ENCODE data around the gene GTF2H2.
"Not testable (repeated sequence)": the region's sequence is repeated elsewhere in the genome, so short reads cannot be mapped to it uniquely, and the experiment has no call there.

Gene GTF2H2

DNA sequence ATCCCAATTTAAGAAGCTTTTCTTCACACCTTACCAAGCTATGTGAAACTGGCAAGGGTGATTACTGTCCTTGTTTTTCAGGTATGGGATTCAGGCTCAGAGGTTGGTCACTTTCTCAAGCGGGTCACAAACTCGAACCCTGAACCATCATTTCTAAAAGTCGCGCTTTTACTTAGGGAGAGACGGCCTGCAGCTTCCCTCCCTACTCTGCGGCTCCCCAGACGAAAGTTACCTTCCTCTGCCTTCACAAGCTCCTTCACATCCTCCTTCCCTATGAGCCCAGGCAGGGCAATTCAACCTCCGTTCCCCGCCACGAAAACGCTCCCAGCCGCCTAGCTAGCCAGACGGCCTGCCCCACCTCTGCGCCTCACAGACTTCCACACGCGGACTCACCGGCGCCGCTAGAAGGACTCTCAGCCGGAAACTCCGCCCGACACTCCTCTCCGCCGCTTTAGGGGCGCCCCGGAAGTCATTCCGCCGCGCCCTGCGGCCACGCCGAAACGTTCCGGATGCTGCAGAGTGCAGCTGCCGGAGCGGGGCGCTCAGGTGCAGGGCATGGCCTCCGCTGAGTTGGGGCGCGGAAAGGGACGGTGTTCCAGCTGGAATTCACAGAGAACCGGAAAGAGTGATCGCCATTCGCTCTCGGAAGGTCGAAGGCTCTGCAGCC, at the start of gene GTF2H2:
TSS of gene GTF2H2 (minus strand) at position 415 of the 667 bp plus-strand sequence. CDS start 4,913 bp downstream, outside the sequence.
- H3K27ac ChIP-seq = not testable (repeated sequence)

GRCh38 chr5:71109730-71110275, 42.3 kb upstream of the GTF2H2 start:
- H3K27ac ChIP-seq = not testable (repeated sequence)

DNA sequence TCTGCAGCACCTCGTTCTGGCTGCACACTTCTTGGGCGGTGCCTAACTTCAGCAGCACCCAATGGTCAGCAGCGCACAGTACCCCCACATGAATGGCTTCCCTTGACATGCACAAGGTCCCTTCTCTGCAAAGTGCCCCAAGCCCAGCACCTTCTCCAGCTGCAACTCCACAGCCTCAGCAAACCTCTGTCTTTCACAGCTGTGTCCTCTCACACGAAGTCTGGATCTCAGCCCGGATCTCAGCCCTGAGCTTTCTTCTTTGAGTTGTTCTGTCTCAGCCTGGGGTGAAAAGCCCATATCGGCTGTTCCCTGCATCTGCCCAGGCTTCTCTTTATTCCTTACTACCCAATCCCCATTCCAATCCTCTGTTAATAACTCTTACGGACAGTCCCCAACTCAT, 32.5 kb upstream of the GTF2H2 start:
- H3K27ac ChIP-seq = not testable (repeated sequence)

DNA sequence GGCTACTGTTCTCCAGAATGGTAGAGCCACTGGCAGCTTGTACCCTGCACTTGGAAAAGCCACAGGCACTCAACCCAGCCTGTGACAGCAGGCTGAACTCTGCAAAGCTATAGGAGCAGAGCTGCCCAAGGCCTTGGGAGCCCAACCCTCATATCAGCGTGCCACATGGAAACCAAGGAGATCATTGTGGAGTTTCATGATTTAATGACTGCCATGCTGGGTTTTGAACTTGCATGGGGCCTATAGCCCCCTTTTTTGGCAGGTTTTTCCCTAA, 30.4 kb upstream of the GTF2H2 start:
- H3K27ac ChIP-seq = not testable (repeated sequence)

DNA sequence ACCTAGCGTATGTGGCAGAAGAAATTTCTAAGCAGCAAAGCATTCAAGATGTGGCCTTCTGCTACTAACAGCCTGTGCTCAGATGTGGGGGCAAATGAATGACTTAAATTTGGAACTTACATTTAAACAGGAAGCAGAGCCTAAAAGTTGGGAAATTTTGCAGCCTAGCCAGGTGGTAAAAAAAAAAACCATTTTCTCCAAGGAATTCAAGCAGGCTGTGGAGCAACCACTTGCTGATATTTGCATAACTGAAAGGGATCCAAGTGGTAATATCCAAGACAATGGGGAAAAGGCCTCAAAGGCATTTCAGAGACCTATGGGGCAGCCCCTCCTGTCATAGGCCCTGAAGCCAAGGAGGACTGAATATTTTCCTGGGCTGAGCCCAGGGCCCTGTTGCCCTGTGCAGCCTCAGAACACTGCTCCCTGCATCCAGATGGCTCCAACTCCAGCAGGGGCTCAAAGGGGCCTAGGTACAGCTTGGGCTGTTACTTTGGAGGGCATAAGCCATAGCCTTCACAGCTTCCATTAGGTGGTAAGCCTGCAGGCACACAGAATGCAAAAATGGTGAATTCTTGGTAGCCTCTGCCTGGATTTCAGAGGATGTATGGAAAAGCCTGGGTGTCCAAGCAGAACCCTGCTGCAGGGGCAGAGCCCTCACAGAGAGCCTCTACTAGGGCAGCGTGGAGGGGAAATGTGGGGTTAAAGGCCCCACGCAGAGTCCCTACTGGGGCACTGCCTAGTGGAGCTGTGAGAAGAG, 29.9 kb upstream of the GTF2H2 start:
- not testable (repeated sequence) for H3K27ac ChIP-seq

- H3K27ac ChIP-seq = not testable (repeated sequence)
Observed at GRCh38 chr5:71089773-71090172, 22.3 kb upstream of the GTF2H2 start.

DNA sequence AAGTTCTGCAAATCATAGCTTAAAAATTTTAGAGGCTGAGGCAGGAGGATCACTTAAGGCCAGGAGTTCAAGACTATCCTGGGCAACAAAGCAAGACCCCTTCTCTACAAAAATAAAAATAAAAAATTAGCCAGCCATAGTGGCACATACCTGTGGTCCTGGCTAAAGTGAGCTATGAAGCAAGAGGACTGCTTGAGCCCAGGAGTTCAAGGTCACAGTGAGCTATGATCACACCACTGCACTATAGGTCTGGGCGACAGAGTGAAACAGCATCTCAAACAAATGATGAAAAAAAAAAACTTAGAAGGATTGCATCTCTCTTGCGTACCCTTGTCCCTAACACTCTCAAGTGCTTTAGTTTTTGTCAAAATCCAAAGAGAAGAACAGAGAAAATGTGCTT, 21.3 kb upstream of the GTF2H2 start:
- H3K27ac ChIP-seq = not testable (repeated sequence)

DNA sequence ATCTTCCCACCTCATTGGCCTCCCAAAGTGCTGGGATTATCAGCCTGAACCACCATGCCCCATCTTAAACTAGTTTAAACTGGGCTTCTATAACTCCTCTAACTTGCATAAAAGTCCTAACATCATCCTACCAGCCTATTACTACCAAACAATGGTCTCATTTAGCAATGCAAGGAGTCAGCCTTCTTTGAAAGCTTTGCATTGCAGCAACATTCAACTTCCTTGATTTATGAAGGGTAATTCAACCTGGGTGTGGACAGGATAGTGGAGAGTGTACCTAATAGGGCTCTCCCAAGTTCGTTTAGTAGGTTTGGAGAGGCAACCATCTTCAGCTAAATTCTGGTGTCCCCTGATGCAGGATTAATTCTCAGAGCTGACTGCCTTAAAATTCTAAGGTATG, 18.7 kb upstream of the GTF2H2 start:
- not testable (repeated sequence) for H3K27ac ChIP-seq

- not testable (repeated sequence) for H3K27ac ChIP-seq
Observed at GRCh38 chr5:71084280-71085063, 17.0 kb upstream of the GTF2H2 start.

GRCh38 chr5:71082898-71083297, 15.4 kb upstream of the GTF2H2 start:
- H3K27ac ChIP-seq = not testable (repeated sequence)

GRCh38 chr5:71082340-71082739, 14.9 kb upstream of the GTF2H2 start:
- H3K27ac ChIP-seq = not testable (repeated sequence)

- H3K27ac ChIP-seq = not testable (repeated sequence)
Observed at GRCh38 chr5:71061322-71061721, 6.2 kb downstream of the GTF2H2 start.

DNA sequence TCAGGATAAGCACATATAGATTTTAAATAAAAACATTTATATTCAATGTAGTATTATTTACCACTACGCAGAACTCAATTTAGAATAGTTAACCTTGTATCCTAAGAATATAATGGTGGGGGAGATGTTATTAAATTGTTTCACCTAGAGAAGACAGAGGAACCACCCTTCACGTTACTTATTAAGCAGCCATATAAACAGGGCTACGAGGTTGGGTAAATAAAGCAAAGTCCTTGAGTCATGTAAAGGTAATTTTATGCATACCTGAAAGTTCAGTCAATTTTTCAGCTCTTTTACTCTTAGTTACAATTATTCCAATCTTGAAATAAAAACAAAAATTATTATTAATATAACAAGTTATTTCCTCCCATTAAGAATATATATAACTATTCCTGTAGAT, 8.1 kb downstream of the GTF2H2 start:
- H3K27ac ChIP-seq = not testable (repeated sequence)

- H3K27ac ChIP-seq = not testable (repeated sequence)
Observed at GRCh38 chr5:71044808-71045207, 22.7 kb downstream of the GTF2H2 start.

DNA sequence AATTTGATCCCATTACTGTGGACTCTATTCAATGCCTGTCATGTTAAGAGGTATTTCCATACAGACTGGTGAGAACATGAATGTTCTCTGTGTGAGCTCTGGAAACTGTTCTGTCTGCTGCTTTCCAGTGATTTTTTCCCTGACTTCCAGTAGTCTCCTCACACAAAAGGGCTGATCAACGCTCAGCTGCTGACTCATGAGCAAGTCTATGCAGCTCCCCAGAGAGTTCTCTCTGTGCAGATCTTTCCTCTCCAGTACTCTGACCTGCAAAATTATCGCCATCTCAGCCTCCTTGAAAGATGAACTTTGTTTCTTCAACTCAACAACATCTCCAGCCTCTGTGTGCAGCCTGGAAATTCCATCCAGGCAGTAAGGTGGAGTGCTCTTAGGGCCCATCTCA, 23.3 kb downstream of the GTF2H2 start:
- not testable (repeated sequence) for H3K27ac ChIP-seq

DNA sequence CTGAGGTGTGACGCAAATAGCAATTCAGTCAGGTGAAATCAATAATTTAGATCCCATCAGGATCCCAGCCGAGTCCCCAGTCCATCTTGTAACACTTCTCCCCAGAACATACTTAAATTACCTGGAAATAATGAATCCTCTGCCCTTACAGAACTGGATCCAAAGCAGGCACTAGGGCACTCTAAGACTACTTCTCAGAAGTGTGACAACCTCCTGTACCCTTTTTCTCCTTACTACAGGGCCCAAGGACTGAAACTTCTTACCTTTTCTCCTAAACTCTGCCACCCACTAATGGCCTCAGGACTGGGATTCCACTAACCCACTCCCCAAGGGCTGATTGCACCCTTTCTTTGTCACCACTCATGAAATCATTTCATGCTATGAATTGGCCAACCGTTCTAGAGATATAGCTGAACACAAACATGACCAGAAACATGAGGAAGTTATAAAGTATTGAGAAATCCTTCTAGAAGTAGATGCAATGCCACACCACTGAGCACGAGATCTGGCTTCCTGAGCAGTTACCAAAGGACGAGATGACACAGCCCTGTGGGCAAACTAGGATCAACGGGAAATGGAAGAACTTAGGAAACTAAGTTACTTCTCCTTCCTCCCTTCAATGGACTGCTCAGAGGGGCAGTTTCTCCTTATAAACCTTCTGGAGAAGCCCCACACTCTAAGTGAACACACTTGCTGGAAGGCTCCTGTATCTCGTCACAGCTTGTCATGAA, 36.3 kb downstream of the GTF2H2 start:
- H3K27ac ChIP-seq = not testable (repeated sequence)

DNA sequence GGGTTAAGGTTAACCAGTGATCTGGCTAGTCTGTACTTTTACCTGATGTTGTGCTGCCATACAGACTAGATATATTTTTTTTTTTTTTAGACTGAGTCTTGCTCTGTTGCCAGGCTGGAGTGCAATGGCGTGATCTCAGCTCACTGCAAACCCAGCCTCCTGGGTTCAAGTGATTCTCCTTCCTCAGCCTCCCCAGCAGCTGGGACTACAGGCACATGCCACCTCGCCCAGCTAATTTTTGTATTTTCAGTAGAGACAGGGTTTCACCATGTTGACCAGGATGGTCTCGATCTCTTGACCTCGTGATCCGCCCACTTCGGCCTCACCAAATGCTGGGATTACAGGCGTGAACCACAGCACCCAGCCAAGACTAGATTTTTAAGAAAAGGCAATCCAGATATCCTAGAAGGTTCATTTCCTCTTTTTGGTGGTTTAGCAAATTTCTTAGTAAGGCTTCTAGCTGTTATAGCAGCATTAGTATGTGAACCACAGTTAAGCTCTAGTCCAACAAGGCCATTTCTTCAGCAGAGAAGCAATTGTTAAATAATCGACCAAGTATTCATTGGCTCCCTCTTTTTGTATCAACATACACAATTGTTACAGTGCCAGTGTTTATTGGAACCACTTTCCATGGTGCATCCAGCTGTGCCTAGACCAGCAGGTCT, 42.1 kb downstream of the GTF2H2 start, which contains the start of gene NAIP:
TSS of gene NAIP (minus strand) at position 51 of the 665 bp plus-strand sequence. CDS start 12,424 bp downstream, outside the sequence.
- not testable (repeated sequence) for H3K27ac ChIP-seq

GRCh38 chr5:71020643-71021042, 46.8 kb downstream of the GTF2H2 start:
- H3K27ac ChIP-seq = not testable (repeated sequence)

DNA sequence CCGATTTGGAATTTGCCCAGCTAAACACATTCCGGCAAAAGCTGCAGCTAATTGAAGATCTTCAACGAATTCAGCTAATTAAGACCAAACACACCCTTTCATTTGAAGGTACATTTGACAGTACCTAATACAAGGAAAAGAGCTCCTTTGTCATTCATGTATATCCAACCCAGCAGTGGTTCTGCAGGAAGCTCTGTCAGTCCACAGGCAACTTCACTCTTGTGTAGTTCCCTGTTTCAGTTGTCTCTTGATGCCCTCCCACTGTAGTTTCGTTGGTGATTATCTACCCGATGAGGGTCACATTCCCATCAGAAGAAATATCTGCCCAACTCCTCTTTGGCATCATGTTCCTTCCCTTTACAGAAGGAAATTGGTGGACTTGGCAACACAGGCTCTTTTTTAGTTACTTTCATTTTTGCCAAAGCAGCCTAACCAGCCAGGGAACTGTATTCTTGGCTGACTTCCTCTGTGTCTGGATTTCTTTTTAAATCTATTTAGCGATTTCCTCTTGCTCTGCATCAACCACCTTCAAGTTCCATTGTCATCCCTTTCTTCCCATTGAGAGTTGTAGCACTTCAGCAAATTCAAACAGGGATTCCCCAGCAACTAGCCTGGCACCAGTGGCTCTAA, 49.0 kb downstream of the GTF2H2 start:
- H3K27ac ChIP-seq = not testable (repeated sequence)
